ENCODE data around the gene HM13. TPM values are rescaled to one million over a fixed set of nuclear protein-coding genes. Genes with fewer than 3 reads are reported as not detected.

The HM13 gene
- total and polyA plus RNA-seq, 2 of the 13 experiments (the other 11 are each of a cell fraction or from before 2014, with no cell fraction given), result 118 to 243 TPM

- peak; percentile 59; the same call in 1 of the 2 replicates for TF ChIP-seq TP53 (CRISPR knock-in tag; conservative IDR thresholded peaks at IDR 0.05)
- 0 out of 2 replicates have a peak, but pooled peaks have one; percentile 44 for TF ChIP-seq ZNF597 (CRISPR knock-in tag; IDR thresholded peaks at IDR 0.05)
- peak; percentile 10; the same call in 1 of the 2 replicates for TF ChIP-seq ZNF263 (CRISPR knock-in tag; IDR thresholded peaks at IDR 0.05)
- peak; percentile 6; the same call in 1 of the 2 replicates for TF ChIP-seq POLR2G (IDR thresholded peaks at IDR 0.05; ENCODE audit: low read depth, low read length)
- TF ChIP-seq CREB3 (CRISPR knock-in tag; IDR thresholded peaks at IDR 0.05), result 0 out of 2 replicates have a peak, but pooled peaks have one; percentile 15
- TF ChIP-seq MXD3 (CRISPR knock-in tag; IDR thresholded peaks at IDR 0.05), result no peak
- no peak for TF ChIP-seq ZNF512B (CRISPR knock-in tag; IDR thresholded peaks at IDR 0.05; ENCODE audit: borderline replicate concordance)
- TF ChIP-seq SMAD1 (CRISPR knock-in tag; IDR thresholded peaks at IDR 0.05; ENCODE audit: borderline replicate concordance, low read depth), result no peak
- TF ChIP-seq, protein P1, sequence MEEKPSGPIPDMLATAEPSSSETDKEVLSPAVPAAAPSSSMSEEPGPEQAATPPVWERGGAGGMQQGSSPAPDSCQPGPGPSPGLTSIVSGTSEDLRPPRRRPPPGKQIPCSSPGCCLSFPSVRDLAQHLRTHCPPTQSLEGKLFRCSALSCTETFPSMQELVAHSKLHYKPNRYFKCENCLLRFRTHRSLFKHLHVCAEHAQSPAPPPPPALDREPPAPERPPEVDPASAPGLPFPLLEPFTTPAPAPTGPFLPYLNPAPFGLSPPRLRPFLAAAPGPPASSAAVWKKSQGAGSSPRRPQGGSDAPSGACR (CRISPR knock-in tag; IDR thresholded peaks at IDR 0.05), result peak; percentile 48
- peak; percentile 76; the same call in 1 of the 2 replicates for TF ChIP-seq ZNF605 (CRISPR knock-in tag; IDR thresholded peaks at IDR 0.05)
- TF ChIP-seq ASH2L (IDR thresholded peaks at IDR 0.05; ENCODE audit: insufficient read length, low read depth, low read length), result peak; percentile 0
- TF ChIP-seq ERF (CRISPR knock-in tag; IDR thresholded peaks at IDR 0.05), result no peak; the same call in 1 of the 2 replicates
- TF ChIP-seq ZNF136 (CRISPR knock-in tag; IDR thresholded peaks at IDR 0.05; ENCODE audit: low read depth), result 0 out of 2 replicates have a peak, but pooled peaks have one; percentile 74
- TF ChIP-seq ZFP36L2 (CRISPR knock-in tag; IDR thresholded peaks at IDR 0.05), result no peak
- TF ChIP-seq ATF7 (IDR thresholded peaks at IDR 0.05), result no peak
- no peak; the same call in 1 of the 2 replicates for TF ChIP-seq ATF7 (CRISPR knock-in tag; IDR thresholded peaks at IDR 0.05)
- TF ChIP-seq NR2F6 (IDR thresholded peaks at IDR 0.05), result peak; percentile 95
- peak; percentile 84 for TF ChIP-seq NR2F6 (CRISPR knock-in tag; IDR thresholded peaks at IDR 0.05)
- TF ChIP-seq PAWR (CRISPR knock-in tag; IDR thresholded peaks at IDR 0.05; ENCODE audit: borderline replicate concordance), result 0 out of 2 replicates have a peak, but pooled peaks have one; percentile 10
- TF ChIP-seq CREB1 (IDR thresholded peaks at IDR 0.05), result no peak
- no peak for TF ChIP-seq CREB1 (CRISPR knock-in tag; IDR thresholded peaks at IDR 0.05)
- TF ChIP-seq ZNF552 (CRISPR knock-in tag; IDR thresholded peaks at IDR 0.05; ENCODE audit: borderline replicate concordance), result no peak
- peak; percentile 40; the same call in 1 of the 2 replicates for TF ChIP-seq XBP1 (CRISPR knock-in tag; IDR thresholded peaks at IDR 0.05)
- peak; percentile 74; the same call in 1 of the 2 replicates for TF ChIP-seq ZNF773 (CRISPR knock-in tag; IDR thresholded peaks at IDR 0.05; ENCODE audit: borderline replicate concordance)
- peak; percentile 33; the same call in 1 of the 2 replicates for TF ChIP-seq ONECUT2 (CRISPR knock-in tag; IDR thresholded peaks at IDR 0.05)
These were observed 91.9 kb downstream of the HM13 start (continued) for GRCh38 chr20:31605902-31606803.

All from HepG2 (cell line).